ENCODE measurements around the gene EEF2K. TPM values are rescaled to one million over a fixed set of nuclear protein-coding genes. Genes with fewer than 3 reads are reported as not detected.

EEF2K gene
- 12.0 TPM for polyA plus RNA-seq (2013)

- Histone ChIP-seq H3K36me3 (ENCODE audit: control insufficient read depth in 4 of 4, insufficient read depth in 4 of 4, low read length in 3 of 4) (peaks cover 0 to 19% (median 6%) of the 10 kb centered on the region in 4 experiments), H3K4me3 (ENCODE audit: control insufficient read depth in 1 of 7, extremely low read depth in 1 of 7, insufficient read depth in 4 of 7, low read depth in 2 of 7, low read length in 6 of 7) (peak within 1 kb of the TSS; percentile 67 to 97 (median 86)), H3K27ac (ENCODE audit: insufficient read depth in 1 of 2, low read depth in 1 of 2, low read length in 2 of 2, poor library complexity in 1 of 2, severe bottlenecking in 2 of 2) (peak within 1 kb of the TSS; percentile 9 to 80), H3K27me3 (replicated peaks in 2 of 5; ENCODE audit: control insufficient read depth in 4 of 5, insufficient read depth in 5 of 5, low read length in 4 of 5) (no peaks in the 10 kb centered on the region), H3K4me1 (ENCODE audit: control extremely low read depth in 1 of 4, control insufficient read depth in 4 of 4, insufficient read depth in 4 of 4, low read length in 3 of 4) (peaks cover 3 to 32% (median 20%) of the 10 kb centered on the region in 4 experiments), H3K9me3 (ENCODE audit: control extremely low read depth in 1 of 5, control insufficient read depth in 4 of 5, insufficient read depth in 2 of 5, low read depth in 1 of 5, low read length in 4 of 5) (peaks cover 0 to 6% (median 2%) of the 10 kb centered on the region in 5 experiments)
- WGBS (ENCODE audit: insufficient coverage): under 1% methylated on average over 58 of the region's 74 CpGs
- CTCF ChIA-PET: interaction anchor here (0.6 to 4.4 kb wide), 7 partner anchors 8 to 62 kb away, joined by 3 to 45 read pairs (median 3); no protein-coding TSS in a partner anchor
- peak; percentile 88 to 90 (median 88) for DNase-seq
- POLR2A ChIA-PET: interaction anchor here (0.6 to 0.9 kb wide), 2 partner anchors 29 to 67 kb away, joined by 3 read pairs; no protein-coding TSS in a partner anchor
Observed at GRCh38 chr16:22206013-22206841, at the start of gene EEF2K. TSS of gene EEF2K (plus strand) at chr16:22206278. CDS start at chr16:22225730, 19,452 bp downstream.

- CTCF ChIA-PET: interaction anchor here (1.1 kb wide), 1 partner anchor 28 kb away, joined by 3 read pairs; no protein-coding TSS in a partner anchor
Observed at GRCh38 chr16:22161401-22161800, 44.7 kb upstream of the EEF2K start.

GRCh38 chr16:22161999-22162655 is 44.0 kb upstream of the EEF2K start, which contains the start of gene SDR42E2:
TSS of gene SDR42E2 (plus strand) at chr16:22162506. CDS start at chr16:22165583, 3,077 bp downstream.
- CTCF ChIA-PET: interaction anchor here (1.1 kb wide), 1 partner anchor 27 kb away, joined by 3 read pairs; no protein-coding TSS in a partner anchor

More at GRCh38 chr16:22161401-22161800, 44.7 kb upstream of the EEF2K start:
- DNase-seq: no peak
- Histone ChIP-seq H3K9me3 (ENCODE audit: control extremely low read depth in 1 of 5, control insufficient read depth in 4 of 5, insufficient read depth in 2 of 5, low read depth in 1 of 5, low read length in 4 of 5) (peaks cover 0 to 3% (median 0%) of the 10 kb centered on the region in 5 experiments), H3K4me3 (ENCODE audit: control insufficient read depth in 1 of 7, extremely low read depth in 1 of 7, insufficient read depth in 4 of 7, low read depth in 2 of 7, low read length in 6 of 7) (no peak overlapping the region), H3K4me1 (ENCODE audit: control extremely low read depth in 1 of 4, control insufficient read depth in 4 of 4, insufficient read depth in 4 of 4, low read length in 3 of 4) (peaks cover 0 to 7% (median 3%) of the 10 kb centered on the region in 4 experiments), H3K27ac (ENCODE audit: insufficient read depth in 1 of 2, low read depth in 1 of 2, low read length in 2 of 2, poor library complexity in 1 of 2, severe bottlenecking in 2 of 2) (no peak overlapping the region), H3K27me3 (replicated peaks in 2 of 5; ENCODE audit: control insufficient read depth in 4 of 5, insufficient read depth in 5 of 5, low read length in 4 of 5) (peaks cover 2 to 16% (median 9%) of the 10 kb centered on the region in 5 experiments), H3K36me3 (ENCODE audit: control insufficient read depth in 4 of 4, insufficient read depth in 4 of 4, low read length in 3 of 4) (no peaks in the 10 kb centered on the region)
- POLR2A ChIA-PET: no interaction called here

GRCh38 chr16:22162656-22163009 is 43.4 kb upstream of the EEF2K start:
- 43% methylated on average over 14 of the region's 14 CpGs for WGBS (ENCODE audit: insufficient coverage)
- CTCF ChIA-PET: interaction anchor here (1.1 kb wide), 1 partner anchor 27 kb away, joined by 3 read pairs; no protein-coding TSS in a partner anchor
- Histone ChIP-seq H3K27me3 (replicated peaks in 2 of 5; ENCODE audit: control insufficient read depth in 4 of 5, insufficient read depth in 5 of 5, low read length in 4 of 5) (peaks cover 2 to 16% (median 9%) of the 10 kb centered on the region in 5 experiments), H3K9me3 (ENCODE audit: control extremely low read depth in 1 of 5, control insufficient read depth in 4 of 5, insufficient read depth in 2 of 5, low read depth in 1 of 5, low read length in 4 of 5) (peaks cover 0 to 3% (median 0%) of the 10 kb centered on the region in 5 experiments), H3K36me3 (ENCODE audit: control insufficient read depth in 4 of 4, insufficient read depth in 4 of 4, low read length in 3 of 4) (no peaks in the 10 kb centered on the region), H3K4me1 (ENCODE audit: control extremely low read depth in 1 of 4, control insufficient read depth in 4 of 4, insufficient read depth in 4 of 4, low read length in 3 of 4) (peaks cover 0 to 7% (median 3%) of the 10 kb centered on the region in 4 experiments), H3K4me3 (ENCODE audit: control insufficient read depth in 1 of 7, extremely low read depth in 1 of 7, insufficient read depth in 4 of 7, low read depth in 2 of 7, low read length in 6 of 7) (peak overlapping the region in 3 of 7 experiments; percentile 44 to 60 (median 51)), H3K27ac (ENCODE audit: insufficient read depth in 1 of 2, low read depth in 1 of 2, low read length in 2 of 2, poor library complexity in 1 of 2, severe bottlenecking in 2 of 2) (no peak overlapping the region)
- POLR2A ChIA-PET: no interaction called here
- no peak for DNase-seq

More at GRCh38 chr16:22161999-22162655, 44.0 kb upstream of the EEF2K start, which contains the start of gene SDR42E2:
- WGBS (ENCODE audit: insufficient coverage): 2% methylated on average over 33 of the region's 40 CpGs
- H3K27ac ChIP-seq (ENCODE audit: insufficient read depth in 1 of 2, low read depth in 1 of 2, low read length in 2 of 2, poor library complexity in 1 of 2, severe bottlenecking in 2 of 2): no peak within 1 kb of the TSS
- peak within 1 kb of the TSS in 5 of 7 experiments; percentile 32 to 60 (median 44) for H3K4me3 ChIP-seq (ENCODE audit: control insufficient read depth in 1 of 7, extremely low read depth in 1 of 7, insufficient read depth in 4 of 7, low read depth in 2 of 7, low read length in 6 of 7)
- peaks cover 2 to 16% (median 9%) of the 10 kb centered on the region in 5 experiments for H3K27me3 ChIP-seq (replicated peaks in 2 of 5; ENCODE audit: control insufficient read depth in 4 of 5, insufficient read depth in 5 of 5, low read length in 4 of 5)
- DNase-seq: peak; percentile 21 to 45 (median 25)
- POLR2A ChIA-PET: no interaction called here
- peaks cover 0 to 3% (median 0%) of the 10 kb centered on the region in 5 experiments for H3K9me3 ChIP-seq (ENCODE audit: control extremely low read depth in 1 of 5, control insufficient read depth in 4 of 5, insufficient read depth in 2 of 5, low read depth in 1 of 5, low read length in 4 of 5)
- H3K36me3 ChIP-seq (ENCODE audit: control insufficient read depth in 4 of 4, insufficient read depth in 4 of 4, low read length in 3 of 4): no peaks in the 10 kb centered on the region
- peaks cover 0 to 7% (median 3%) of the 10 kb centered on the region in 4 experiments for H3K4me1 ChIP-seq (ENCODE audit: control extremely low read depth in 1 of 4, control insufficient read depth in 4 of 4, insufficient read depth in 4 of 4, low read length in 3 of 4)

GRCh38 chr16:22163806-22164205 is 42.3 kb upstream of the EEF2K start:
- CTCF ChIA-PET: no interaction called here
- Histone ChIP-seq H3K4me3 (ENCODE audit: control insufficient read depth in 1 of 7, extremely low read depth in 1 of 7, insufficient read depth in 4 of 7, low read depth in 2 of 7, low read length in 6 of 7) (no peak overlapping the region), H3K27me3 (replicated peaks in 2 of 5; ENCODE audit: control insufficient read depth in 4 of 5, insufficient read depth in 5 of 5, low read length in 4 of 5) (peaks cover 2 to 16% (median 9%) of the 10 kb centered on the region in 5 experiments), H3K4me1 (ENCODE audit: control extremely low read depth in 1 of 4, control insufficient read depth in 4 of 4, insufficient read depth in 4 of 4, low read length in 3 of 4) (peaks cover 0 to 7% (median 3%) of the 10 kb centered on the region in 4 experiments), H3K9me3 (ENCODE audit: control extremely low read depth in 1 of 5, control insufficient read depth in 4 of 5, insufficient read depth in 2 of 5, low read depth in 1 of 5, low read length in 4 of 5) (peaks cover 0 to 3% (median 0%) of the 10 kb centered on the region in 5 experiments), H3K27ac (ENCODE audit: insufficient read depth in 1 of 2, low read depth in 1 of 2, low read length in 2 of 2, poor library complexity in 1 of 2, severe bottlenecking in 2 of 2) (no peak overlapping the region), H3K36me3 (ENCODE audit: control insufficient read depth in 4 of 4, insufficient read depth in 4 of 4, low read length in 3 of 4) (no peaks in the 10 kb centered on the region)
- POLR2A ChIA-PET: no interaction called here
- no peak for DNase-seq
- 98% methylated on average over 4 of the region's 6 CpGs for WGBS (ENCODE audit: insufficient coverage)

GRCh38 chr16:22164482-22164881 is 41.6 kb upstream of the EEF2K start:
- CTCF ChIA-PET: no interaction called here
- 94% methylated on average over 5 of the region's 5 CpGs for WGBS (ENCODE audit: insufficient coverage)
- H3K27ac ChIP-seq (ENCODE audit: insufficient read depth in 1 of 2, low read depth in 1 of 2, low read length in 2 of 2, poor library complexity in 1 of 2, severe bottlenecking in 2 of 2): no peak overlapping the region
- H3K4me1 ChIP-seq (ENCODE audit: control extremely low read depth in 1 of 4, control insufficient read depth in 4 of 4, insufficient read depth in 4 of 4, low read length in 3 of 4): peaks cover 0 to 7% (median 3%) of the 10 kb centered on the region in 4 experiments
- H3K27me3 ChIP-seq (replicated peaks in 2 of 5; ENCODE audit: control insufficient read depth in 4 of 5, insufficient read depth in 5 of 5, low read length in 4 of 5): peaks cover 2 to 16% (median 9%) of the 10 kb centered on the region in 5 experiments
- POLR2A ChIA-PET: no interaction called here
- H3K9me3 ChIP-seq (ENCODE audit: control extremely low read depth in 1 of 5, control insufficient read depth in 4 of 5, insufficient read depth in 2 of 5, low read depth in 1 of 5, low read length in 4 of 5): peaks cover 0 to 3% (median 0%) of the 10 kb centered on the region in 5 experiments
- DNase-seq: no peak
- H3K36me3 ChIP-seq (ENCODE audit: control insufficient read depth in 4 of 4, insufficient read depth in 4 of 4, low read length in 3 of 4): no peaks in the 10 kb centered on the region
- no peak overlapping the region for H3K4me3 ChIP-seq (ENCODE audit: control insufficient read depth in 1 of 7, extremely low read depth in 1 of 7, insufficient read depth in 4 of 7, low read depth in 2 of 7, low read length in 6 of 7)
